ENCODE results near the gene SPSB3.
"Not testable (repeated sequence)": the region's sequence is repeated elsewhere in the genome, so short reads cannot be mapped to it uniquely, and the experiment has no call there.

SPSB3 gene

DNA sequence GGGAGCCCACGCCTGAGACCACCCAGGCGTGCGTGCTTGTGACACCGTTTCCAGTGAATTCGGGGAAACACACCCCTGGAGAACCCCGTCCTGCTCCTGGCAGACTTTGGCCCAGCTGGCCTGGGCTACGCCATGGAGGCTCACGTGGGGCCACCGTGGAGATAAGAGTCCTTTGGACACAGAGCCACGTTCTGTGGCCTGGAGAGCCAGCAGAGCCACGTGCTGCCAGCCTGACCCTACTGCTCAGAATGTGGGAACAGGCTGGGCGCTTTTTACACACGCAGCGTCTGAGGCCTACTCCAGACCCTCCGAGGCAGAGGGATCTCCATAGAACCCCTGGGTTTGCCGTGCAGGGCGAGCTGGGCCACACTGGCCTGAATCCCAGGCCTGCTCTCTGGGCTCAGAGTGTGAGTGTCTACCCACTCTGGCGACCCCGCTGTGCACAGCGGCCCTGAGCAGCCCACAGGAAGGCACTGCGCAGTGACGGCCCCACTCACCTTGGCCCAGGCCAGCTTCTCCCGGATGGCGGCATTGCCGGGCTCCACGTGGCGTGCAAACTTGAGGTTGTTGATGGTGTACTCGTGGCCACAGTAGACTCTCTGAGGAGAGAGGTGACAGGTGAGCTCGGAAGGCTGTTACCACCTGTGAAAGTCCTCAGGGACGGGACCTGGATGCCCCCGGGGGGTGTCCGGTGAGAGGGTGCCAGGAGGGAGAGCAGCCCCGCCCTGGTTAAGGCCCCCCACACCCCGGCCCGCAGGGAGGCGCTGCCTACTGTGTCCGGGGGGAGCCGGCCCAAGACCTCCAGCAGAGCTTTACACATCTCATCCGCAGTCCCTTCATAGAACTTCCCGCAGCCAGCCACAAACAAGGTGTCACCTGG is 34.3 kb upstream of the SPSB3 start:
- DNase-seq (ENCODE audit: low spot score): no peak

- no peak for DNase-seq (ENCODE audit: low spot score)
Observed at GRCh38 chr16:1815461-1815860, 33.1 kb upstream of the SPSB3 start.

- DNase-seq (ENCODE audit: low spot score): peak; percentile 88
Observed at GRCh38 chr16:1812732-1813163, 30.4 kb upstream of the SPSB3 start.

- DNase-seq (ENCODE audit: low spot score): no peak
Observed at GRCh38 chr16:1810536-1810935, 28.2 kb upstream of the SPSB3 start.

GRCh38 chr16:1810106-1810505 is 27.7 kb upstream of the SPSB3 start:
- no peak for DNase-seq (ENCODE audit: low spot score)

DNA sequence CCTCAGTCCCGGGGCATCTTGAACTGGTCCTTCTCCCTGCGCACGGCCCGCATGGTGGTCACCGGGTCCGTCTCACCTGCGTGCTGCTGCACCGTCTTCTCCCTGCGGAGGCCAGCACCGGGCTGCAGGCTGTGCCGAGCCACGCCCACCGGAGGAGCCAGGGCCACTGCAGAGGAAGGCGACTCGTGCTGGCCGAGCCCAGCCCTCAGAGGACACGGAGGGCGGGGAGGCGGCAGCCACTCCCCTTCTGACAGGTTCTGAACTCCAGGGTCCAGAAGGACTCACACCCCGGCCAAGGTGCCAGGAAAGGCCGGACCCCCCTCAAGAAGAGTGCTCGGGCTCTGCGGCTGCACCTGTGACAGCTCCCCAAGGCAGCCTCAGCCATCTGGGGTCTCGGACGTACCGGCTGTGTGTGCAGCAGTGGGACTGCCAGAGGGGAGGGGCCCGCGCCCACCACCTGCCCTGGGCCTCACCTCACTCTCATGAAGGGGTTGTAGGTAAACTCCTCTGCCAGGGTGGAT is 27.0 kb upstream of the SPSB3 start:
- DNase-seq (ENCODE audit: low spot score): no peak

GRCh38 chr16:1808691-1809090 is 26.3 kb upstream of the SPSB3 start:
- DNase-seq (ENCODE audit: low spot score): no peak

DNA sequence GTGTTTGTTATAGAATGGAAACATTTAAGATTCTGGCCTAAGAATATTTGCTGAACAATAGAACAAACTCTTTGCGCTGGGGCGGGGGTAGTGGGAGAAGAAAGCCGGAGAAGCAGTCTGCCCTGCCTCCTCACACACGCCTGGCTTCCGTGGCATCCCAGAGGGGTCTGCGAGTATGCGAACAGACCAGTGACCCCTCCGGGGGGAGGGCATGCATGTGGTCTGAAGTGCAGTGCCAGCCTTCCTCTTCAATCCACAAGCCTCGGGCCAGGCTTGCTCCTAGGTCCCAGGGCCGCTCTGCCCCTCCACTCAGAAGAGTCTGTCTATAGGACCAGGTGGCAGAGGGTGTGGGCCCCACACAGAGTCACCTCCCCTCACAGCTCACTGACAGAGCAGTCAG is 25.3 kb upstream of the SPSB3 start:
- no peak for DNase-seq (ENCODE audit: low spot score)

- DNase-seq (ENCODE audit: low spot score): peak; percentile 61
Observed at GRCh38 chr16:1800701-1801100, 18.3 kb upstream of the SPSB3 start.

- DNase-seq (ENCODE audit: low spot score): not testable (repeated sequence)
Observed at GRCh38 chr16:1799263-1799662, 16.9 kb upstream of the SPSB3 start.

GRCh38 chr16:1794908-1795666 is 12.7 kb upstream of the SPSB3 start:
- DNase-seq (ENCODE audit: low spot score): no peak

- no peak for DNase-seq (ENCODE audit: low spot score)
Observed at GRCh38 chr16:1794221-1794871, 12.0 kb upstream of the SPSB3 start.

DNA sequence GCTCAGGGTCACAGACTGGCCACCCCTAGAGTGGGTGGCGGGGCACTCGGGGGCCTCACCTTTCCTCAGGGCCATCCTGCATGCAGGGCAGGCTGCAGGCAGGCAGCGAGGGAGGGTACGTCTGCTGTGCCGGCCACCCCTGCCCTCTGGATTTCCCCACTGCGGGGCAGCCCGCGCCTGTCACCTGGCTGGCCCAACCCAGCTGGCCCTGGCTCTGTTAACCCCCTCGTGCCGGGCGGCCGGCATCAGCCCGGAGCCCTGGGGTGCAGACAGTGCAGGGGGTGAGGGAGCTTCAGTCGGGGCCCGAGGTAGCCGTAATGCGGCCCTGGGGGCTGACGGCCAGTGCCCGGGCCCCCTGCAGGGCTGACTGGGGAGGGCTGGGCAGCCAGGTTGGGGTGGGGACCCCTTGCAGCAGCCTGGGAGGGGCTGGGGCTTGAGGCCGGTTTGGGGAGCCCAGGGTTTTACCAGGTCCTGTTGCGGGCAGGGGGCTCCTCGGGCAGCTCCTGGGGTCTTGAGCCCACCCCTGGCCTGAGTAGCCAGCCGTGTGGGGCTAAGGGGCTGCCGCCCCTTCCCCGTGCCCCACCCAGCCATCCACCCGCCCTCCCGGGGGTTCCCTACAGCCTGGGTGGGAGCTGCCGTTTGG is 11.3 kb upstream of the SPSB3 start, which contains the start of gene IGFALS:
Gene IGFALS (minus strand): TSS at position 128 of the 643 bp plus-strand sequence. CDS start 53 bp downstream, at position 75.
- DNase-seq (ENCODE audit: low spot score): no peak

DNA sequence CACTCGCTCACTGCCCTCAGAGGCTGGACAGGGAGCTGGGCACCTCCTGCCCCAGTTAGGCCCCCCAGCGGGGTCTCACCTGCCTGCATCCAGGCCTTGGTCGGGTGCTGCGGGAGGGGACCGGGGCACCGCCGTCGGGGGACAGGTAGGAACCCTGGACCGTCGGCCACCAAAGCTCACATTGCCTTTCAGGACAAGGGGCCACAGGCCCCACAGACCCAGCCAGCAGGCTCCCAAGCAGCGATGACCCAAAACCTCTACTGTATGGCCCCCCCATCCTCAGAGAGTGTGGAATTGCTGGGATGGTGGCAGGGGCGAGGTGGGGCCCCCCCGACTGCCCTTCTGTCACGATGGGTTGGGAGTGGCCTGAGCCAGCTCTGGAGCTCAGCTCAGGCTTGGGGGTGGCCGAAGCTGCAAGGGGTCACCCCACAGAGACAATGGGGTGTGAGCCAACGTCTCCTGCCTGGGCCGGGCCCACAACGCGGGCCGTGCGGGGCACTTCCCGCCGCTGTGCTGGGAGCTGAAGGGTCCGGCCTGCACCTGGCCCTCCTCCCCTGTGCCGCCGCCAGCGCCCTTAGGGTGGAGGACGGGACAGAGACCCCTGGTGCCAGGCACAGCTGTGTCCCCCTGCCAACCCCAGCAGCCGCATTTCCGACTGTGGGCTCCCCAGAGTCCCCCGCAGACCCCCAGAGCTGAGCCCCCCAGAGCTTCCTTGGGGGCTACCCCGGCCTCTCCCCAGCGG is 10.6 kb upstream of the SPSB3 start:
- no peak for DNase-seq (ENCODE audit: low spot score)

DNA sequence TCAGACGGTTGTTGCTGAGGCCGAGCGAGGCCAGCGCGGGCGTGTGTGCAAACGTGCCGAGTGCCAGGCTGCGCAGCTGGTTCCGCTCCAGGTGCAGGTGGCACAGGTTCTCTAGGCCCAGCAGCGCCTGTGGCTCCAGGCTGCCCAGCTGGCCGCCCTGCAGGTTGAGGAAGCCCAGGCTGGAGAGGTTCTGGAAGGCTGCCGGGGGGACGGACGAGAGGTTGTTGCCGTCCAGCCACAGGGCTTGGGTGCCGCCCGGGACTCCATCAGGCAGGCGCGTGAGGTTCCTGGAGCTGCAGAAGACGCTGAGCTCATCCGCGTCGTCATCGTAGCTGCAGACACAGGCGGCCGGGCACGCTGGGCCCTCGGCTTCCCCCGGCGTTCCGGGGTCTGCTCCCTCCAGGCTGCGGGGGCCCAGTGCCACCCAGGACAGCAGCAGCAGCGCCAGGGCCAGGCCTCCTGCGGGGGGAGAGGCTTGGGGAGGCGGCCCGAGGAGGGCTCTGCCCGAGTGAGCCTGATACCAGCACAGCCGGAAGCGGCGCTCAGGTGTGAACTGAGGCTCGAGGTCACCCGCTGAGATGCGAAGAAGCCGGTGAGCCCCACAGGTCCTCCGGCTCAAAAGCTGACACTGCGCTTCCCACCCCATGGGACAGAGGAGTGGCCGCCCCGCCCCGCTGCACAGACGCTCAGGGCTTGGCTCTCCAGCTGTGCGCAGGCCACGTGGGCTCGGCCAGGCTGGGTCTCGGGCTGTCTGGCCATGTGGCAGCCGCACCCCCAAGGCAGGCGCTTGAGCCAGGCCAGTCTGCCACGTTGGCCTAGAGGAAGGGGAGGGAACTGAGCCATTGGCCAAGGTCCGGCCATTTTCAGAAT is 9.8 kb upstream of the SPSB3 start:
- no peak for DNase-seq (ENCODE audit: low spot score)

- DNase-seq (ENCODE audit: low spot score): no peak
Observed at GRCh38 chr16:1791256-1791942, 9.0 kb upstream of the SPSB3 start.

DNA sequence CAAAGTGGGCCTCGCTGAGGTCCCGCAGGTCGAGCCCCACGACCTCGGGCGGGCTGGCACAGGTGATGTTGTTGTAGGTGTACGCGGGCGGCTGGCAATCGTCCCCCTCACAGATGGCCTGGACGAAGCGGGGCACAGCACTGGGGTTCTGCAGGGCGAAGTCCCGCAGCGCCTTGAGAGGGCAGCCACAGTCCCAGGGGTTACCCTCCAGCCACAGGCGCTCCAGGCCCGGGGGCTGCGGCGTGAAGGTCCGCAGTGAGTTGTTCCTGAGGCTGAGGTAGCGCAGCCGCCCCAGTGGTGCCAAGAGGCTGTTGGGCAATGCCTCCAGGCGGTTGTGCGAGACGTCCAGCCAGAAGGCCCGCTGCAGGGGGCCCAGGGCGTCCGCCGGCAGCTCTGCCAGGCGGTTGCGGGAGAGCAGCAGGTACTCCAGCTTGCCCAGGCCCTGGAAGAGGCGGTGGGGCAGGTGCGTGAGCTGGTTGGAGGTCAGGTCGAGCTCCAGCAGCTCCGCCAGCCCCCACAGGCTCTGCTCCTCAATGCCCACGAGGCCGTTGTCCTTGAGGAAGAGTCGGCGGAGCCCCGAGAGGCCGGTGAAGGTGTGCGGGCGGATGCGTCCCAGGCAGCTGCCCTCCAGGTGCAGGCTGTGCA is 8.4 kb upstream of the SPSB3 start:
- no peak for DNase-seq (ENCODE audit: low spot score)

GRCh38 chr16:1790261-1790610 is 7.9 kb upstream of the SPSB3 start:
- DNase-seq (ENCODE audit: low spot score): no peak

GRCh38 chr16:1789643-1790045 is 7.3 kb upstream of the SPSB3 start:
- DNase-seq (ENCODE audit: low spot score): no peak
